GM19043 (cell line): ENCODE results near the gene RAB44.
A peak's percentile ranks its signal among the peaks of the same experiment; 100 is the strongest.

Experiments used
- ATAC-seq: cut with Tn5 transposase; IDR thresholded peaks from one replicate; pipeline ENCODE4 v1.9.1; 2021; ENCODE audit warnings: low read depth; ENCODE audit not compliant: unreplicated experiment

Gene RAB44

DNA sequence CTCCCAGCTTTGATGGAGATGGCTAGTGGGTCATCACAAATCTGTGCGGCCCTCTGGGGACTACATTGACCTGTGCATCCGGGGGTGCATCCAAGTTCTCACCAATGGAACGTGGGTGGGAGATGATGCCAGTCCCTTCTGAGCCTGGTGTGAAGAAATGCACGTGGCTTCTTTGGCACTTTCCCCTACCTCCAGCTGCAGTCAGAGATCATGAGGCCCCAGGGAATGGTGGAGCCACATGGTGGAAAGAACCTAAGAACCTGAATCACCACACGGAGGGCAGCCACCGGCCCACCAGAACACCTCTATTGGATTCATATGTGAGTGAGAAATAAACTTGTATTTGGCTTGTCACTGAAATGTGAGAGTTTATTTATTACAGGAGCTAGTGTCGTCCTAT lies 29.0 kb upstream of the RAB44 start:
- ATAC-seq: no peak

DNA sequence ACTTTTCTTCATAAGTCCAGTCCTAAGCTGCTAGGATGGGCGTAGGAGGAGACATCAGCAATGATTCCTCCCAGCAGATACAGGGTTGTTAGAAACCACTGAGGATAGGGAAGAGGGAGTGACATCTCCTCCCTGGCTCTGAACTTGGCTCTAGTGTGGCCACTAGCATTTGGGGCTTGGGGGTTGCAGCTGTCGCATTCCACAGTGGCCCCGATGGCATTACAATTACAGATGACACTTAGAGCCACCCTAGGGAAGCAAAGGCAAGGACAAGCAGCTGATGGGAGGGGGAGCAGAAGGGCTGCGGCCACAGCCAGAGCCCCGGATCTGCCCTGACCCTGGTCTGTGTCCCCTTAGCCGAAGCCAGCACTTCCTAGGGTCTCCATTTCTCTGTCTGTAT lies 28.6 kb upstream of the RAB44 start:
- no peak for ATAC-seq

DNA sequence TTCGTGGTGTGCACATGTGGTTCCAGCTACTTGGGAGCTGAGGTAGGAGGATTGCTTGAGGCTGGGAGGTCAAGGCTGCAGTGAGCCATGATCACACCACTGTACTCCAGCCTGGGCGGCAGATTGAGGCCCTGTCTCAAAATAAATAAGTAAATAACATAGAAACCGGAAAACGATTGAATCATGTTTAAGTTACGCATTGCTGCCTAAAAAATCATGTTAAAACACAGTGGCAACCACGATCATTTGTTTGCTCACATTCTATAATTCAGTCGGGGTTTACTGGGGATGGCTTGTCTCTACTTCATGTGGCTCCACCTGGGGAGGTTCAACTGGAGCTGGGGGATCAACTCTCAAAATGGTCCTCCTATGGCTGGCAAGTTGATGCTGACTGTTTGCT lies 27.4 kb upstream of the RAB44 start:
- ATAC-seq: no peak

DNA sequence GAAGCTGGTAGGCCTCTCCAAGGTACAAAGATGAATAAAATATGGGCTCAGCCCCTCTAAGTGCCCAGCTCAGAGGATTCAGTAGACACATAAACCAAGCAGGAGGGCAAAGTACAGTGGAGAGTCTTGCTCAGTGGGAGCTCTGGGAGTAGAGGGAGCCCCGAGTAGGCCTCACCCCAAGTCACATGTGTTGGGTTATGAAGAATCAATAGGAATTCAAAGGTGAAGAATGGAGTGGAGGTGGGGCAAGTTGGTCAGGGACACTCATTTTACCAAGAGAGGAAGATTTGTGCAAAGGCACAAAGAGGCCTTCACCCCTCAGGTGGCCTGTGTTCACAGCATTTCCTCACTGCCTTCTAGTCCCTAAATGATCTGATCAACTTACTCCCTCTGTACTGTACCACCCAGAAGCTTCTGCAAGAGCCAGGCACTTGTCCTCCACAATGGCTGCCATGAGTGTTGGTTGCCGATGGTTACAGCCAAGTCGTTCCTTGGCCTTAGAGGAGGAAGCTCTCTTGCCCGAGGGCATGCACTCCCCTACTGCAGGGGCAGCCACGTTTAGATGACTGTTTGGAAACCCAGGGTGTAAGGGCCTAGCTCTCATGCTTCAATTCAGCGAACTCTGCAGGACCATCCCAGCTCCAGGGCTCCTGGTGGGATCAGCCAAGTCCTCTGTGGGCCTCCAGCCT lies 25.8 kb upstream of the RAB44 start:
- ATAC-seq: no peak

DNA sequence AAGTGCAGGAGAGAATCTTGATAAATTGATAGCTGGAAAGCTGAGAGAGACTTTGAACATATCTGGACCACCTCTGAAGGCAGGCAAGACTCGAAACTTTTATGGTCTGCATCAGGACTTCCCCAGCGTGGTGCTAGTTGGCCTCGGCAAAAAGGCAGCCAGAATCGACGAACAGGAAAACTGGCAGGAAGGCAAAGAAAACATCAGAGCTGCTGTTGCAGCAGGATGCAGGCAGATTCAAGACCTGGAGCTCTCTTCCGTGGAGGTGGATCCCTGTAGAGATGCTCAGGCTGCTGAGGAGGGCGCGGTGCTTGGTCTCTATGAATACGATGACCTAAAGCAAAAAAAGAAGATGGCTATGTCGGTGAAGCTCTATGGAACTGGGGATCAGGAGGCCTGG lies 23.7 kb upstream of the RAB44 start:
- no peak for ATAC-seq

DNA sequence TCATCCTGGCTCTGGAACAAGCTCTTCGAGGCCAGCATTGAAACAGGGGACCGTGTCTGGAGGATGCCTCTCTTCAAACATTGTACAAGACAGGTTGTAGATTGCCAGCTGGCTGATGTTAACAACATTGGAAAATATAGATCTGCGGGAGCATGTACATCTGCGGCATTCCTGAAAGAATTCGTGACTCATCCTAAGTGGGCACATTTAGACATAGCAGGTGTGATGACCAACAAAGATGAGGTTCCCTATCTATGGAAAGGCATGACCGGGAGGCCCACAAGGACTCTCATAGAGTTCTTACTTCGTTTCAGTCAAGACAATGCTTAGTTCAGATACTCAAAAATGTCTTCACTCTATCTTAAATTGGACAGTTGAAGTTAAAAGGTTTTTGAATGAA lies 22.7 kb upstream of the RAB44 start:
- ATAC-seq: no peak

DNA sequence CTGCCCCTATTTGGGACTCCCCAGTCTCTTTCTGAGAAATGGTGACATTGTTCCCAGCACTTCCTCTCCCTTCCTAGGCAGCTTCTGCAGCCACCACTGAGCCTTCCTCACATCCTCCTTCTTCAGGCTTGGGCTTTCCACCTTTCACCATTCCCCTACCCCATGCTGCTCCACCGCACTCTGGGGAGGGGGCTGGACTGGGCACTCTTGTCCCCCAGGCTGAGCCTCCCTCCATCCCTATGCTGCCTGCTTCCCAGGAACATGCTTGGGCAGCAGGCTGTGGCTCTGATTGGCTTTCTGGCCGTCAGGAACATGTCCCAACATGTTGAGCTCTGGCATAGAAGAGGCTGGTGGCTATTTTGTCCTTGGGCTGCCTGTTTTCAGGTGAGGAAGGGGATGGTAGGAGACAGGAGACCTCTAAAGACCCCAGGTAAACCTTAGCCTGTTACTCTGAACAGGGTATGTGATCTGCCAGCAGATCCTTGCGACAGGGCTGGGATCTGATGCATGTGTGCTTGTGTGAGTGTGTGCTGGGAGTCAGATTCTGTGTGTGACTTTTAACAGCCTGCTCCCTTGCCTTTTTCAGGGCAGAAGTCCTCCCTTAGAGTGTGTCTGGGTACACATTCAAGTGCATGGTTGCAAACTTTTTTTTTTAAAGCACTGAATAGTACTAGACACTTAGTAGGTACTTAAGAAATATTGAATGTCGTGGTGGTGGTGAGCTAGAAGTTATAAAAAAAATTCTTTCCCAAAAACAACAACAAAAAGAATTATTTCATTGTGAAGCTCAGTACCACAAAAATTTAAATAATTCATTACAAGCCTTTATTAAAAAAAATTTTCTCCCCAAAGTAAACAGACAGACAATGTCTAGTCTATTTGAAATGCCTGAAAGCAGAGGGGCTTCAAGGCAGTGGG lies 21.2 kb upstream of the RAB44 start:
- no peak for ATAC-seq

DNA sequence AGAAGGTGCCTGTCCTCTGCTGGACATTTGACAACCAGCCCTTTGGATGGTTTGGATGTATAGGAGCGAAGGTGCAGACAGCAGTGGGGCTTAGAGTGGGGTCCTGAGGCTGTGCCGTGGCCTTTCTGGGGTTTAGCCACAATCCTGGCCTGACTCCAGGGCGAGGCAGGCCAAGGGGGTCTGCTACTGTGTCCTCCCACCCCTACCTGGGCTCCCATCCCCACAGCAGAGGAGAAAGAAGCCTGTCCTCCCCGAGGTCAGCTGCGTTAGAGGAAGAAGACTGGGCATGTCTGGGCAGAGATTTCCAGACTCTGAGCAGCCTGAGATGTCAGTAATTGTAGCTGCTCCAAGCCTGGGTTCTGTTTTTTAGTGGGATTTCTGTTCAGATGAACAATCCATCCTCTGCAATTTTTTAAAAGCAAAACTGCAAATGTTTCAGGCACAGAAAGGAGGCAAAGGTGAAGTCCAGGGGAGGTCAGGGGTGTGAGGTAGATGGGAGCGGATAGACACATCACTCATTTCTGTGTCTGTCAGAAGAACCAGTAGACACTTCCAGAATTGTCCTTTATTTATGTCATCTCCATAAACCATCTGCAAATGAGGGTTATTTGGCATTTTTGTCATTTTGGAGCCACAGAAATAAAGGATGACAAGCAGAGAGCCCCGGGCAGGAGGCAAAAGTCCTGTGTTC lies 20.4 kb upstream of the RAB44 start:
- ATAC-seq: no peak

DNA sequence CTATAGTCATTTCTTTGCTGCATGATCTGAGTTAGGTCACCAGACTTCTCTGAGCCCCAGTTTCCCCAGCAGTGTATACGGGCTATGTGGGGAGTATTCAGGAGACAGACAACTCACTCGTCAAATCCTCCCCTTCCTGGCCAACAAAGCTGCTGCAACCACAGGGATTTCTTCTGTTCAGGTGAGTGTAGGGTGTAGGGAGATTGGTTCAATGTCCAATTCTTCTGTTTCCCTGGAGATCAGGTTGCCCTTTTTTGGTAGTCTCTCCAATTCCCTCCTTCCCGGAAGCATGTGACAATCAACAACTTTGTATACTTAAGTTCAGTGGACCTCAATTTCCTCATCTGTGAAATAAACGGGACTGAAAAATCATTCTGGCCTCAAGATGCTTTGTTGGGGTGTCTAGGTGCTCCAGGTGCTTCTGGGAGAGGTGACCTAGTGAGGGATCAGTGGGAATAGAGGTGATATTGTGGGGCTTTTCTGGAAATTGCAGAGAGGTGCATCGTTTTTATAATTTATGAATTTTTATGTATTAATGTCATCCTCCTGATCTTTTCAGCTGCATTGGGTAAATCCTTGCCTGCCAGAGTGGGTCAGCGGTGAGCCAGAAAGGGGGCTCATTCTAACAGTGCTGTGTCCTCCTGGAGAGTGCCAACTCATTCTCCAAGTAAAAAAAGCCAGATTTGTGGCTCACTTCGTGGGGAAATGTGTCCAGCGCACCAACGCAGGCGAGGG lies 19.7 kb upstream of the RAB44 start:
- no peak for ATAC-seq

DNA sequence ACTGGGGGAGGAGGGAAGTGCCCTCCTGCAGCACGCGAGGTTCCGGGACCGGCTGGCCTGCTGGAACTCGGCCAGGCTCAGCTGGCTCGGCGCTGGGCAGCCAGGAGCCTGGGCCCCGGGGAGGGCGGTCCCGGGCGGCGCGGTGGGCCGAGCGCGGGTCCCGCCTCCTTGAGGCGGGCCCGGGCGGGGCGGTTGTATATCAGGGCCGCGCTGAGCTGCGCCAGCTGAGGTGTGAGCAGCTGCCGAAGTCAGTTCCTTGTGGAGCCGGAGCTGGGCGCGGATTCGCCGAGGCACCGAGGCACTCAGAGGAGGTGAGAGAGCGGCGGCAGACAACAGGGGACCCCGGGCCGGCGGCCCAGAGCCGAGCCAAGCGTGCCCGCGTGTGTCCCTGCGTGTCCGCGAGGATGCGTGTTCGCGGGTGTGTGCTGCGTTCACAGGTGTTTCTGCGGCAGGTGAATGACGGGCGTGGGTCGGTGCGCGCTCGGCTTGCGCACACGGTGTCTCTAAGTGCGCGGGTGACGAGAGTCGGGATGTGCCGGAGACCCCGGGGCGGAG lies 19.1 kb upstream of the RAB44 start, which contains the start of gene CDKN1A:
CDKN1A (plus strand) TSS at position 227 of the 555 bp plus-strand sequence. CDS start 5,388 bp downstream, outside the sequence.
- peak; percentile 45 for ATAC-seq

DNA sequence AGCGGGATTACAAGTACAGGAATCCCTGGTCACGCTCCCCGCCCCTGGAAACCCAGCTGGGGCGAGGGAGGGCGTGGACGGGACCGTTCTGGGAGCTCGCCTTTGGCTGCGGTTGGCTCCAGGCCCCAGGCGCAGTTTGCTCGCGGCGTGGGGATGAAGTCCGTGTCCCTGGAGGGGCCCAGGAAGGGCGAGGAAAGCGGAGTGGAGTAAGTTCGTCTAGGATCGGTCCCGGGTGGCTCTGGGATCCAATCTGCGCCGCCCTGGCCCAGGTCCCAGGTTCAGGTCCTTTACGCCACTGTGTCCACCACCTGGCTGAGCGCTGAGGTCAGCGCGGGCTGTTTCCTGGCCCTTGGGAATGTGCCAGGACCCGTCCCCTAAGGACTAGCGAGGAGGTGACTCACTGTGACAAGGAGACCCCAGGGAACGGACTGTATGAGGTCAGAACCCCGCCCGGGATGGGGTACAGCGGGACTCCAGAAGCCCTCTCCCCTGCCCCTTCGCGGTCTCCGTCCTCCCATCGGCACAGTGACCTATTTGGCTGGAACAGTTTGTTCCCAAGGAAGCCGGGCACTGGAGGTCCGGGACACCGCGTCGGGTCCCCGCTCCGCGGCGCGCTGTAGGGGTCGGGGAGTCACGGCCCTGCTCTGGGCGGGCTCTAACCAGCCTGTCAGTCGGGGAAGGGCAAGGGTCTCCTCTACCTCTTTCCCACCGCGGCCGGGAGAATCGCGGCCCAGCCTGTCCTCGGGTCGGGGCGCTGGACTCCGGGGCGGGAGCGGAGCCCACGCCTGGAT lies 18.4 kb upstream of the RAB44 start:
- no peak for ATAC-seq

DNA sequence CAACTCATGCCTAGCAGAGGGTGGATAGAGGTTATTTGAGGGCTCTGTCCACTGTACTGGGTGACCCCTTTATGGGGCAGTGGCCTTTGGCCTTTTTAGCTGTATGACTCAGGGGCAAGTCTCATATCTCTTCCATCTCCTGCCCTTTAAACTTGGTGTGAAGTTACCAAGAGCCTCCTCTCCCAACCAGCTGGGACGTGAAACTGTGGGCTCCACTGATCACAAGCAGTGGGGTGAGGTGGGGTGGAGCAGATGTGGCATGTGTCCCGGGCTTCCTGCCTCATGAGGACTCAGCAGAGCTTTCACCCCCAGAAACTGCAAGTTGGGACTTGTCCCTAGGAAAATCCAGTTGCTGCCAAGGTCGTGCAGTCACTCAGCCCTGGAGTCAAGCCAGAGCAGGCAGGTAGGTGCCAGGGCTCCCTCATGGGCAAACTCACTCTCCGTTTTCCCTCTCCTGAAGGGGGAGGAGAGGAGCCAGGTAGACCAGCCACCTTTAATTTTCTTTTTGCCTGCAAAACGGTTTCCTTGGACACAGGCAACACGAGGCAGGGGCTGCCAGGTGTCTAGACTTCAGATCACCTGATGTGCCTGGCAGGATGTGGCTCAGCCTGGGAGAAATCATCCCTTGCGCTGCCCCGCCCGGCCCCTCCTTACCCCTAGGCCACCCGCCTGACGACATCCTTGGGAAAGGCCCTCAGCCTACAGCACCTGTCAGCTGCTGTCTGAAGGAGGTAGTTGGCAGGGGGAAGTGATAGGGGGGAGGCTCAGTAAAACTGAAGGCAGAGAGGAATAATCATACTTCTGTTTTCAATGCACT lies 15.1 kb upstream of the RAB44 start:
- ATAC-seq: no peak

DNA sequence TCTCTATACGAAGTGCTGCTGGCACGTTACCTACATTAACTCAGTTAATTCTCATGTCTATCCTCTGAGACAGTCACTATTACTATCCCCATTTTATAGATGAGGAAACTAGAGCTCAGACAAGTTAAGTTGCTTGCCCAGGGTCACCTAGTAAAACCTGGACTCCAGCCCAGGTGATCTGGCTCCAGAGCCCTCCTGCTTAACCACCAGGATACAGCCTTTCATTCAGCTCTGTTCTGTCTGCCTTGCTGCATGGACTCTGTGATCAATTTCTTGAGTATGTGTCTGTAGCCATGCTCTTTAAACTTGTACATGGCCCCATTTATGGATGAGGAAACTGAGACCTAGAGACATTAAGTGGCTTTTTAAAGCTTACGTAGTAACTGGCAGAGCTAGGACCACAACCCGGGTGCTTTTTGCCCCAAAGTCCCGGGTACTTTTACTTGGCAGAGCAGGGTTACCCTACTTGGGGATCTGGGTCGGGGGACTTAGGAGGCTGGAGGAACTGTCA lies 14.4 kb upstream of the RAB44 start:
- ATAC-seq: no peak

DNA sequence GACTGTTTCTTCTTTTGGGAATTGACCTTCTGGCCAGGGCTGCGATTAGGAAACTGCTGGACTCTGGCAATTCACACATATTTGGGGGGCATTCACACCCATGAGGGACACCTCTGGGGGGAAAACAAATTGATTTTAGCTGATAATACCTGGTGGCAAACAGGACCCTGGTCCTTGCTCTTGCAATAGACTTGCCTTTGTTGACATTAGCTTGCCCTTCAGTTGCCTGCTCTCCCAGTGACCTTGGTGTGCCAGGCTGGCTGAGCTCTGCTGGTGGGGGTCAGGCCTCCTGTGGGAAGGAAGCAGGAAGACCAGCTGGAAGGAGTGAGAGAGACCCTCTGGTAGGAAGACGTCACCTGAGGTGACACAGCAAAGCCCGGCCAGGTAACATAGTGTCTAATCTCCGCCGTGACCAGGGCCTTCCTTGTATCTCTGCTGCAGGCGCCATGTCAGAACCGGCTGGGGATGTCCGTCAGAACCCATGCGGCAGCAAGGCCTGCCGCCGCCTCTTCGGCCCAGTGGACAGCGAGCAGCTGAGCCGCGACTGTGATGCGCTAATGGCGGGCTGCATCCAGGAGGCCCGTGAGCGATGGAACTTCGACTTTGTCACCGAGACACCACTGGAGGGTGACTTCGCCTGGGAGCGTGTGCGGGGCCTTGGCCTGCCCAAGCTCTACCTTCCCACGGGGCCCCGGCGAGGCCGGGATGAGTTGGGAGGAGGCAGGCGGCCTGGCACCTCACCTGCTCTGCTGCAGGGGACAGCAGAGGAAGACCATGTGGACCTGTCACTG lies 13.8 kb upstream of the RAB44 start:
- no peak for ATAC-seq

DNA sequence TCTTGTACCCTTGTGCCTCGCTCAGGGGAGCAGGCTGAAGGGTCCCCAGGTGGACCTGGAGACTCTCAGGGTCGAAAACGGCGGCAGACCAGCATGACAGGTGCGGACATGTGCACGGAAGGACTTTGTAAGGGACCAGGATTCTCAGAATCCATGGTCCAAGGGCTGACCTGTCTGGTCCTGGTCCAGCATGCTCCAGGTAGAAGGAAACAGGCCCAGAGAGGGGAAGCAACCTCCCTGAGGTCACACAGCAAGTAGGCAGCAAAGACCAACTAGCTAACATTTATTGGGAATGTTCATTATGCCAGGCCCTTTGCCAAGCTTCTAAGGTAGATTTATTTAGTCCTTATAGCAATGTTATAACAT lies 13.2 kb upstream of the RAB44 start:
- no peak for ATAC-seq

DNA sequence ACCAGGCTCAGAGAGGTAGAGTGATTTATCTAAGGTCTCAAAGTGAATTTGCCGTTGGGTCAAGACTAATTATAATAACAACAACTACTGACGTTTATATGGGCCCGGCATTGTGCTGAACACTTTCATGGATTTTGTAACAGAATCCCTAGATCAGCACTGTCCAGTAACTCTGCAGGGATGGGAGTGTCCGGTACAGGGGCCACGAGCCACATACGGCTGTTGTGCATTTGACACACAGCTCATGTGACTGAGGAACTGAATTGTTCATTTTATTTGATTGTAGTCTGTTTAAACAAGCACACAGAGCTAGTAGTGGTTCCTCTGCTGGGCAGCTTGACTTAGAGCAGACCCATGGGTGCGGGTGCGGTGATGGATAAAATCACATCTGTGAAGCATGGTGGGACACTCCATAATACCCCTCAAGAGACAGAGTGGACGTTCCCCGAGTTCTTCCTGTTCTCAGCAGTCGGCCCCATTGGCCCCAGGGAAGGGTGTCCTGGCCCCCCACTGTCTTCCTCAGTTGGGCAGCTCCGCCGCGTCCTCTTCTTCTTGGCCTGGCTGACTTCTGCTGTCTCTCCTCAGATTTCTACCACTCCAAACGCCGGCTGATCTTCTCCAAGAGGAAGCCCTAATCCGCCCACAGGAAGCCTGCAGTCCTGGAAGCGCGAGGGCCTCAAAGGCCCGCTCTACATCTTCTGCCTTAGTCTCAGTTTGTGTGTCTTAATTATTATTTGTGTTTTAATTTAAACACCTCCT lies 12.3 kb upstream of the RAB44 start:
- no peak for ATAC-seq
